ENCODE data around the gene LRRC71.

DNA sequence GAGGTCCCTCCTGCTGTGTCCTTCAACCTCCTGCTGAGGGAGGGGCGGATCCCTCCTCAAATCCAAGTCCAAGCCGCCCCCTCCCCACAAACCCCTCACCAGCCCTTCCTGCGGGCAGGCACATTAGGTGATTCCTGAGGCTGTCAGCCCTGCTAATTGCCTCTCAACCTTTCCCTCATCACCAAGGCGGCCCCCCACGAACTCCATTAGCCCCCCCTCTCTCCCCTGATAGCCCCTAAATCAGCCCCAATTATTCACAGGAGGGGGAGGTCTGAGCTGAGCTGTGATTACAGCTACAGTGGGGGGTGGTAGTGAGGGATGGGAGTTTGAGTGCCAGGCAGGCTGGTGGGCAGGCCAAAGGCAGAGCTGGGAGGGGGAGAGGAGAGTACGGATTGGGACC lies 32.7 kb upstream of the LRRC71 start:
- TF ChIP-seq, protein P1, sequence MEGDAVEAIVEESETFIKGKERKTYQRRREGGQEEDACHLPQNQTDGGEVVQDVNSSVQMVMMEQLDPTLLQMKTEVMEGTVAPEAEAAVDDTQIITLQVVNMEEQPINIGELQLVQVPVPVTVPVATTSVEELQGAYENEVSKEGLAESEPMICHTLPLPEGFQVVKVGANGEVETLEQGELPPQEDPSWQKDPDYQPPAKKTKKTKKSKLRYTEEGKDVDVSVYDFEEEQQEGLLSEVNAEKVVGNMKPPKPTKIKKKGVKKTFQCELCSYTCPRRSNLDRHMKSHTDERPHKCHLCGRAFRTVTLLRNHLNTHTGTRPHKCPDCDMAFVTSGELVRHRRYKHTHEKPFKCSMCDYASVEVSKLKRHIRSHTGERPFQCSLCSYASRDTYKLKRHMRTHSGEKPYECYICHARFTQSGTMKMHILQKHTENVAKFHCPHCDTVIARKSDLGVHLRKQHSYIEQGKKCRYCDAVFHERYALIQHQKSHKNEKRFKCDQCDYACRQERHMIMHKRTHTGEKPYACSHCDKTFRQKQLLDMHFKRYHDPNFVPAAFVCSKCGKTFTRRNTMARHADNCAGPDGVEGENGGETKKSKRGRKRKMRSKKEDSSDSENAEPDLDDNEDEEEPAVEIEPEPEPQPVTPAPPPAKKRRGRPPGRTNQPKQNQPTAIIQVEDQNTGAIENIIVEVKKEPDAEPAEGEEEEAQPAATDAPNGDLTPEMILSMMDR (IDR thresholded peaks at IDR 0.05) = no peak
- TF ChIP-seq POLR2AphosphoS5 (IDR thresholded peaks at IDR 0.05) (no peak), EP300 (IDR thresholded peaks at IDR 0.05) (no peak), POLR2A (IDR thresholded peaks at IDR 0.05) (no peak)
